Measurements from ENCODE around the gene FBXL12.

DNA sequence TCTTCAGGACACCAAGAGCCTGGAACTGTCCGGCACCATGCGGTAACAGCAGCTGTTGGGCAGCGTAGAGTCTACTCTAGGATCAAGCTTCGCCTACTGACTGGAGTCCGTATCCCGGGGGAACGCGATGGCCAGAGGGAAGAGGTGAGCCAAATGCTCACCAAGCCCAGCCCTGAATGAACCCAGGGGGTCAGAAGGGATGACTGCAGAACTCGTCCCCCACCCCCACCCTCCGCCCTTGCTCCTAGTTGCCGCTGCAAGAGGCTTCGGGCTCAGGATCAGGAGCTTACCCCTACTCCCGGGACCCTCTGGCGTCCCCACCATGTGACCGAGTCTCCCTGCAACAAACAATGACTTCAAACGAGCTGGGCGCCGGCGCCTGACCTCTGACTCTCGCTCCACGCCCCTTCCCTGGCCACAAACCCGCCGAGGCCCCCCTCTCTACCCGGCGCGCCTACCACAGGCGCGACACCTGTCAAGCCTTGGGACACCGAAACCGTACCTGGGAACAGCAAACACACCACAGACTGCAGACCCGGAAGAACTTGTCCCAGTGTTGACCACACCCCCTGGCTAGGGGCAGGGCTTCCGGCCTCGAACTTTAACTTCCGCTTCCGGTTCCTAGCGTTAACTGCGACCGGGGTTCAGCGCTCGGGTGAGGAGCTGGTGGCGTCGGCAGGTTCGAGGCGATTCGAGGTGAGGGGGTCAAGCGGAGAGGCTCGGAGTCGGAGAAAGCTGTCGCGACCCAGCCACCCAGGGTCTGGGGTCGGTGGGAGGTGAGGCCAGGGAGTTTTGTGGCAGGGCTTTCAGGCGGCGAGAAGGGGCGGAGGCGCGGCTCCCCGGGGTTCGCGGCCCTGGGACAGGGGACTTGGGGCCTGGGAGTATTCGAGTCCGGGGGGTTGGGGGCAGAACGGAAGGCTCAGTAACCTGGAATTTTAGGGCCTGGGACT, 8.7 kb upstream of the FBXL12 start, which contains the start of gene UBL5:
- TF ChIP-seq, protein P1, sequence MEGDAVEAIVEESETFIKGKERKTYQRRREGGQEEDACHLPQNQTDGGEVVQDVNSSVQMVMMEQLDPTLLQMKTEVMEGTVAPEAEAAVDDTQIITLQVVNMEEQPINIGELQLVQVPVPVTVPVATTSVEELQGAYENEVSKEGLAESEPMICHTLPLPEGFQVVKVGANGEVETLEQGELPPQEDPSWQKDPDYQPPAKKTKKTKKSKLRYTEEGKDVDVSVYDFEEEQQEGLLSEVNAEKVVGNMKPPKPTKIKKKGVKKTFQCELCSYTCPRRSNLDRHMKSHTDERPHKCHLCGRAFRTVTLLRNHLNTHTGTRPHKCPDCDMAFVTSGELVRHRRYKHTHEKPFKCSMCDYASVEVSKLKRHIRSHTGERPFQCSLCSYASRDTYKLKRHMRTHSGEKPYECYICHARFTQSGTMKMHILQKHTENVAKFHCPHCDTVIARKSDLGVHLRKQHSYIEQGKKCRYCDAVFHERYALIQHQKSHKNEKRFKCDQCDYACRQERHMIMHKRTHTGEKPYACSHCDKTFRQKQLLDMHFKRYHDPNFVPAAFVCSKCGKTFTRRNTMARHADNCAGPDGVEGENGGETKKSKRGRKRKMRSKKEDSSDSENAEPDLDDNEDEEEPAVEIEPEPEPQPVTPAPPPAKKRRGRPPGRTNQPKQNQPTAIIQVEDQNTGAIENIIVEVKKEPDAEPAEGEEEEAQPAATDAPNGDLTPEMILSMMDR (IDR thresholded peaks at IDR 0.05) = no peak
- peak; percentile 83 to 96 for TF ChIP-seq POLR2A (IDR thresholded peaks at IDR 0.05)

Measured in Peyer's patch (tissue), 4 donors.